Ecto neural progenitor cell (in vitro differentiated cells): Measurements from ENCODE around the gene S100A11.
A peak's percentile ranks its signal among the peaks of the same experiment; 100 is the strongest.

ENCODE experiments used
- DNase-seq: peaks from one replicate; pipeline ENCODE4 v3.0.0-alpha.2; 2018; ENCODE audit warnings: low spot score

The S100A11 gene

GRCh38 chr1:152039461-152039860 is 2.7 kb upstream of the S100A11 start:
- DNase-seq: no peak

- no peak for DNase-seq
Observed at GRCh38 chr1:152038871-152039270, 2.1 kb upstream of the S100A11 start.

GRCh38 chr1:152035539-152036266 is 1.1 kb downstream of the S100A11 start:
- DNase-seq: no peak

GRCh38 chr1:152034654-152035538 is 1.9 kb downstream of the S100A11 start:
- DNase-seq: peak; percentile 69

GRCh38 chr1:152034324-152034653 is 2.5 kb downstream of the S100A11 start:
- no peak for DNase-seq

- no peak for DNase-seq
Observed at GRCh38 chr1:152029929-152030211, 6.9 kb downstream of the S100A11 start.

GRCh38 chr1:152029144-152029928 is 7.5 kb downstream of the S100A11 start:
- no peak for DNase-seq

GRCh38 chr1:152026895-152027294 is 9.9 kb downstream of the S100A11 start:
- DNase-seq: no peak

- peak; percentile 49 for DNase-seq
Observed at GRCh38 chr1:152024223-152024622, 12.6 kb downstream of the S100A11 start.

- no peak for DNase-seq
Observed at GRCh38 chr1:152023221-152023620, 13.6 kb downstream of the S100A11 start.

GRCh38 chr1:152022474-152022873 is 14.3 kb downstream of the S100A11 start:
- no peak for DNase-seq

- DNase-seq: no peak
Observed at GRCh38 chr1:152021569-152021968, 15.2 kb downstream of the S100A11 start.

GRCh38 chr1:152020849-152021248 is 16.0 kb downstream of the S100A11 start:
- DNase-seq: no peak

- DNase-seq: peak; percentile 54
Observed at GRCh38 chr1:152018537-152018936, 18.3 kb downstream of the S100A11 start.

- no peak for DNase-seq
Observed at GRCh38 chr1:152015766-152016165, 21.0 kb downstream of the S100A11 start.

- DNase-seq: no peak
Observed at GRCh38 chr1:152014943-152015342, 21.9 kb downstream of the S100A11 start.

- peak; percentile 67 for DNase-seq
Observed at GRCh38 chr1:152013664-152014237, 23.1 kb downstream of the S100A11 start.

- no peak for DNase-seq
Observed at GRCh38 chr1:152009691-152010090, 27.1 kb downstream of the S100A11 start.

- DNase-seq: no peak
Observed at GRCh38 chr1:152007047-152007446, 29.8 kb downstream of the S100A11 start.

GRCh38 chr1:152005360-152005912 is 31.4 kb downstream of the S100A11 start:
- DNase-seq: no peak

- DNase-seq: no peak
Observed at GRCh38 chr1:152003846-152004442, 32.9 kb downstream of the S100A11 start.

GRCh38 chr1:152002960-152003359 is 33.8 kb downstream of the S100A11 start:
- no peak for DNase-seq
